Liver (tissue), 3 donors: ENCODE measurements around the gene SERTAD2.
A peak's percentile ranks its signal among the peaks of the same experiment; 100 is the strongest.

ENCODE experiments used
- CTCF ChIP-seq: fragments of 150-350 bp; IDR thresholded peaks from 2 replicates; pipeline ENCODE4 v1.5.1; 2017; ENCODE audit warnings: improper control_type of control experiment, low read depth, low read length; ENCODE audit not compliant: missing input control
- TAF1 ChIP-seq: conservative IDR thresholded peaks from 2 replicates; pipeline ENCODE4 v1.6.1; 2016; ENCODE audit warnings: antibody characterized with exemption, mild to moderate bottlenecking
- TF ChIP-seq, protein P1 (sequence below): IDR thresholded peaks from 2 replicates; pipeline ENCODE4 v1.6.1; 2016; ENCODE audit warnings: antibody characterized with exemption
- TF ChIP-seq, protein P2 (sequence below): IDR thresholded peaks from 2 replicates; pipeline ENCODE4 v1.6.1; 2016; ENCODE audit warnings: antibody characterized with exemption, mild to moderate bottlenecking
- donor health status: healthy.
- donor health status: healthy.

DNA sequence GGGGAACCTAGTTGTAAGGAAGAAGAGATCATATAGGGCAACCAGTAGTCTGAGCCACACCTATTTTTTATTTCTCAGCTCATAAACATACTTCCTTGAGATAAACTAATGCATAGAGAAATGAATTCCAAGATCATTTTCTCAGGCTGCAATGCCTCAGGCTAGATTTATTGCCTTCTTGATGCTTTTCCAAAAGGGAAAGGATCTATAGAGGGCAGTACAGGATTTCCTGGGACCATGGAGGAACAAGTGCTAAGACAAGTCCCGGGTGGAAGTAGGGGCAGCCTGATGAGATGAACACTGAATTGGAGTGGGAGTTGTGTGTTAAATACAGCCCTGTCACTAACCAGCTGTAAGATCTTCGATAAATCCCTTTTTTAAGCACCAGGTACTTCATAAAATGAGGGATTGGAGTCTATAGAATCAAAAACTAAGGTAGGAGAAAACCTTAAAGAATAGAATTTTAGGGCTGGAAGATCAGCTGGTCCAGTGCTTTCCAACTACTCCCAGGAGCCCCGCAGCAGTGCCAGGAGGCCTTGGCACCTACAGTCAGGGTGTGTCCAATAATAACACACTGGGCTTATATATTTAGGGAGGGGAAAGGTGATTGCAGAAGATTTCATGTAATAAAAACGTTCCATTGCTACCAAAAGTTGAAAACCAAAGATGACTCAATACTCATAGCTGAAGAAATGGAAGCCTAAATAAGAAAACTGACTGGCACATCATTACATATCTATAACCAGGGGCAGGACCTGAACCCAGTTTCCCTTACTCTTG lies 58.1 kb downstream of the SERTAD2 start:
- TF ChIP-seq CTCF (peak; percentile 16), TAF1 (no peak)
- TF ChIP-seq, protein P1, sequence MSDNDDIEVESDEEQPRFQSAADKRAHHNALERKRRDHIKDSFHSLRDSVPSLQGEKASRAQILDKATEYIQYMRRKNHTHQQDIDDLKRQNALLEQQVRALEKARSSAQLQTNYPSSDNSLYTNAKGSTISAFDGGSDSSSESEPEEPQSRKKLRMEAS = no peak
- TF ChIP-seq, protein P2, sequence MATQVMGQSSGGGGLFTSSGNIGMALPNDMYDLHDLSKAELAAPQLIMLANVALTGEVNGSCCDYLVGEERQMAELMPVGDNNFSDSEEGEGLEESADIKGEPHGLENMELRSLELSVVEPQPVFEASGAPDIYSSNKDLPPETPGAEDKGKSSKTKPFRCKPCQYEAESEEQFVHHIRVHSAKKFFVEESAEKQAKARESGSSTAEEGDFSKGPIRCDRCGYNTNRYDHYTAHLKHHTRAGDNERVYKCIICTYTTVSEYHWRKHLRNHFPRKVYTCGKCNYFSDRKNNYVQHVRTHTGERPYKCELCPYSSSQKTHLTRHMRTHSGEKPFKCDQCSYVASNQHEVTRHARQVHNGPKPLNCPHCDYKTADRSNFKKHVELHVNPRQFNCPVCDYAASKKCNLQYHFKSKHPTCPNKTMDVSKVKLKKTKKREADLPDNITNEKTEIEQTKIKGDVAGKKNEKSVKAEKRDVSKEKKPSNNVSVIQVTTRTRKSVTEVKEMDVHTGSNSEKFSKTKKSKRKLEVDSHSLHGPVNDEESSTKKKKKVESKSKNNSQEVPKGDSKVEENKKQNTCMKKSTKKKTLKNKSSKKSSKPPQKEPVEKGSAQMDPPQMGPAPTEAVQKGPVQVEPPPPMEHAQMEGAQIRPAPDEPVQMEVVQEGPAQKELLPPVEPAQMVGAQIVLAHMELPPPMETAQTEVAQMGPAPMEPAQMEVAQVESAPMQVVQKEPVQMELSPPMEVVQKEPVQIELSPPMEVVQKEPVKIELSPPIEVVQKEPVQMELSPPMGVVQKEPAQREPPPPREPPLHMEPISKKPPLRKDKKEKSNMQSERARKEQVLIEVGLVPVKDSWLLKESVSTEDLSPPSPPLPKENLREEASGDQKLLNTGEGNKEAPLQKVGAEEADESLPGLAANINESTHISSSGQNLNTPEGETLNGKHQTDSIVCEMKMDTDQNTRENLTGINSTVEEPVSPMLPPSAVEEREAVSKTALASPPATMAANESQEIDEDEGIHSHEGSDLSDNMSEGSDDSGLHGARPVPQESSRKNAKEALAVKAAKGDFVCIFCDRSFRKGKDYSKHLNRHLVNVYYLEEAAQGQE = no peak
